ELF-1 (cell line): Measurements from ENCODE around the gene SAMSN1.

Source experiments
- DNase-seq: peaks from one replicate; pipeline ENCODE4 v3.0.0-alpha.2; 2016; ENCODE audit warnings: low read depth, low spot score

The SAMSN1 gene

DNA sequence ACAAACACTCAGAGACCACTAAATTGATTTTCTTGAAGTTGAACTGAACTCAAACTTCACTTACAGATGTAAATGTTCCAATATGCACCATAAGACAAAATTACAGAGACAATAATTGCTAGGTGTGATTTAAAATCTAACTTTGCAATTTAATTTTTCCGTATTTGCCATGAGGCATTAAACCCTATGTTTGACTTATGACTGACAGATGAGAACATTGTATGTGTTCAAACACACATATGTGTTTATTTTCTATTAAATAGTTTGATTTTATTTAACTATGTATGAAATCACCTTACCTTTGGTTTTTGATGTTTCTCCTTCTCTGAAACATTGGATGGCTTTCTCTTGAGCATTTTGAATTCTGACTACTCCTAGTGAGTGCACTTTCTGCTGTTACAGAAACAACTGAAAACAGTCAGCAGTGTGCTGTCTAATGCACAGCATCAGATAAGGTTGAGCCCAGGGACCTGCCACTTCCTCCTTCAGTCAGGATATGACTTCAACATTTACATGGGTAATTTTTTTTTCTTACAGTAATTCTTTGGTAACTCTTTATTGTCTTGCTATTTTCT lies at the start of gene SAMSN1:
TSS of gene SAMSN1 (minus strand) at position 410 of the 575 bp plus-strand sequence. CDS start at position 356, 54 bp downstream.
- no peak for DNase-seq

DNA sequence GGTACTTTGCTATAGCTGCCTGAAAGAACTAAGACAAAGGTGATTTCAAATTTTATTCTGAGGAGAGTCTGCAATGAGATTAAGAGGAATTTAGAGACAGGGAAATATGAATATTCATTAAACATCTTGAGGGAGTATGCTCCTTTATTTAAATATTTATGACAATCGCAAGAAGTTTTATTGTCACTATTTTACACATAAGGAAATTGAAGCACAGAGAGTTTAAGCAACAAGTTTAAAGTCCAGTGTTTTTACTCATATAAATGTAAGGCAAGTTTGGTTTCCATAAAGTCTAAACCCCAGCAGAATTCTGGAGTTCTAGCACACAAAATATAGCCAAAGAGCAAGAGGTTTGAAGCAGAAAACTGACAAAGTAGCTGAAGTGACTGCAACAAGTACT lies 49.3 kb upstream of the SAMSN1 start:
- no peak for DNase-seq

DNA sequence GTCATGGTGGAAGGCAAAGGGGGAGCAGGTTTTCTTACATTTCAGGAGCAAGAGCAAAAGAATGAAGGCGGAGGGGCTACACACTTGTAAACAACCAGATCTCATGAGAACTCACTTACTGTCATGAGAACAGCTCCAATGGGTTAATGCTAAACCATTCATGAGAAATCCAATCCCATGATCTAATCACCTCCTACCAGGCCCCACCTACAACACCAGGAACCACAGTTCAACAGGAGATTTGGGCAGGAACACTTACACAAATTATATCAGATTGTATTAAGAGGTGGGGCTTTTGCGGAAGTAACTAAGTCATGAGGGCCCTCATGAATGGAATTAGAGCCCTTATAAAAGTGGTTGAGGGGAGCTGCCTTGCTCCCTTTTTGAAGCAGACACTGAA lies 48.9 kb upstream of the SAMSN1 start:
- no peak for DNase-seq

DNA sequence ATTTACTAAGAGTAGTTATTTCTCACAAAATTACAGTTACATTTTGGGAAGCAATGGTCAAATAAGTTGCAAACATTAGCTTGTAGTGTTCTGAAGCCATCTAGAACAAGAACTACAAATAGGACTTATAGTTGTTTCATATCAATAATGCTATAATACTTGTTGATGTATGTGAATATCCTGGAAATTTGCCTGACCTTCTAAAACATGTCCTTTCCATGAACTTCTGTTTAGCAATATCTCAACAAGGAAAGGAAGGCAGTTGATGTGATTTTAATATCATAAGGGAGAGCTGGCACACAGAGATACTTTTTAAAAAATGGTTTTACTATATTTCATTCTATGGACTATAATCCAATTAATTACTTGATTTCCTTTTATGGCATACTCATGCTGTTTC lies 47.1 kb upstream of the SAMSN1 start:
- DNase-seq, result no peak

DNA sequence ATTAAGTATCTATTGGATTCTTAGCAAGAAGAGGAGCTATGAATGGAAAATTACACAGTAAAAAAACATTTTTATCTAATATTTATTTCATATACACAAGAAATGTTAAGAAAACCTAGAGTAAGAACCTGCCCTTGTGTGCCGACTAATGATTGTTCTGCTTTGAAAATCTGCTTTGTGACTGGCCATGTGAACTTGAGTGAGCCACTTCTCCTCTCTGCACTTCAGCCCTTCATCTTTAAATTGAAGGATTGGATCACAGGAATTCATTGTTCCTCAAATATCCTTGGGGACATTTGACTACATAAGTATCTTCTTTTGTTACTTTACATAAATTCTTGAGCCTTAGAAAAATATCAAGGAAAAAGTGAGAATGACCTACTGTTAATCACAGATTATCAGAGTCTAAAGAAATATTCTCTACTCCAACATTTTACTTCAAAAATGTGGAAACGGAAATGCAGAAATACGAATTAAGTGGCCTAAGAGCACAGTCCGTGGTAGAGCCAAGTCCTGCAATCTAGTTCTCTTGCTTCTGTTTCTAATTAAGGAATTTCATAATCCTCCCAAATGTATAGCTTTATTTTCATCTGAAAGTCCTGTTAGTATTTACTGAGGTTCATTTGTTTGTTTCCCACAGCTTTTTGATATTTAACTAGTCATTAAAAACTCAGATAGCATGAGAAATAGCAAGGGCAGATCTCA lies 46.3 kb upstream of the SAMSN1 start:
- DNase-seq, result no peak

DNA sequence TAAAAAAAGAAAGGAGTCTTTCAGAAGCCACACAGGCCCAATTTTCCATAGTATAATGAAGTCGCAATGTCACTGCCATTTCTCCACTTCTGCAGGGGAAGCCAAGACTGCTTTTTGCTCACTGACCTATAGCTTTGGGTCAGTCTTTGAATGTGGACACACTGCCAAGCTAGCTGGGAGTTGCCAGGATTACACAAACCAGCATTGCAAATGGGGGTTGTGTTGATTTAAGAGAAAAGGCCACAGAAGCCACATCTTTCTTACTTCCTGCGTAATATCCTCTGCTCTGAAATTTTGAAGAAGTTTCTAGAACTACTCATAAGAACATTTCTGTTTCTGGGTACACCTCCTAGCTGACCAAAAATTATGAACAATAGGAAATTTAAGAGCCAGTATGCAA lies 45.8 kb upstream of the SAMSN1 start:
- no peak for DNase-seq

DNA sequence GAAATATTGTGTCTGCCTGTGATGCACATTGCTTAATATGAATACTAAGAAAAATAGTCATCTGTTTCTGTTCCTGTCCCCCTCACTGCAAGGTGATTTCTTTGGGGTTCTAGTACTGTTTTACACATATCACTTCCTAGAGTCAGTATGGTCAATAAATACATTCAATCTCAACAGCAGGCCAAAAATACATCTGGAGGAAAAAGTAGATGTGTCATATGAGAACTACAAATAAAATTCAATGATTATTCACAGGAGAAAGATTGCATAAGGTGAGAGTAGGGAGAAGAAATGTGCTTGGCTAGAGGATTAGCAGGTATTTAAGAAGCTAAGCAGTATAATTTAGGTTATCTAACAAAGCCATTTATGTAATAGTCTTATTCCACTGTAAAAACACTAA lies 45.3 kb upstream of the SAMSN1 start:
- DNase-seq, result no peak

DNA sequence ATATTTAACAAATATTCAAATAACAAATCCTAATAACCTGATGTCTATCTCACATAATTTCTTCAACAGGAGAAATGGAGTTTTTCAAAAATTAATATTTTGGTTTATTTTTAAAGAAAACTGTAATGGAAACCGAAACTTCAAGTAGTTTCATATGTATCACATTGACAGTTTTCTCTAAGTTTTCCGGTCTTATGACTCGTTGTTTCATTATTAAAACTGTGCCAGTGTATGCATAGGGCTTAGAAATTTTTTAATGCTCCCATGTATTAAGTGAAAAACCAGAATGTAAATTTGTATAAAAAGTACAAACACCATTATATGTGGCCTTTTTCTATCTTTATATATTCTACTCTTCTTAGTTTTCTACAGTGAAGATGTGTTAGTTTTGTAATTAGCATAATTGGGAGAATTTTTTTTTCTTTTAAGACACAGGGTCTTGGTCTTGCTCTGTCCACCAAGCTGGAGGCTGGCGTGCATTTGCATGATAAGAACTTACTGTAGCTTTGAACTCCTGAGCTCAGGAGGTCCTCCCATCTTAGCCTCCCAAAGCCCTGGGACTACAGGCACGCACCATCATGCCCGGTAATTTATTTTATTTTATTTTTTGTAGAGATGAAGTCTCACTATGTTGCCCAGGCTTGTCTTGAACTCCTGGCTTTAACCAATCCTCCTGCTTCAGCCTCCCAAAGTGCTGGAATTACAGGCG lies 43.9 kb upstream of the SAMSN1 start:
- no peak for DNase-seq

DNA sequence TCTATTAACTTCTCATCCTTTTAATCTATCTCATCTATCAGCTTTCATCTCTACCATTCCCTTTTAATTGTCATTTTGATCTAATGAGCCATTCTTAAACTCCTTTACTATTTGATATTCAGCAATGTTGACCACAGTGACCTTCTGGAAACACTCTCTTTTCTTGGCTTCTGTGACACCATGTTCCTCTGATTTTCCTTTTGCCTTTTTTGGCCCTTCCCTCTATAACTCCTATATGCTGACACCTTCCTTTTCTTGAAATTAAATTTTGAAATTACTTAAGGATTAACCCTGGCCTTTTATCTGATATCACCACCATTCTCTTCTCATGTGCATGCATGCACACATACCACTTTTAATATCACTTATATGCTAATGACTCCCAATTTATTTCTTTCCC lies 41.2 kb upstream of the SAMSN1 start:
- no peak for DNase-seq

DNA sequence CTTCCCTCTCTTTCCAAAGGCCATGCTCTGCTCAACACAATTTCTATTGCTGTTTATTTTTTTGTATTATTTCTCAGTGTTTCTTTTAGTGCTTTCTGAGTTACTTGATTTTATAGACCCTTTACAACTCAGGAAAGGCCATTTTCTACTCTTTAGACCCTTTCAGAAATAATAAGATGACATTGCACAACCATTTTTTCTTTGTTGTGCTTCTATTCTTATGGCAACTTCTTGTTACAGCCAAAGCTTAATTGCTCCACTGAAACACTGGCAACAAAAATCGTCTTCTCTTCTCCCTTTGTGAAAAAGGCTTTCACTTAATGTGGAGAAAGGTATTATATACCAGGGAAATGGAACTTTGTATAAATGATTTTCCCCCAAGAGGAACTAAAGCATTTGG lies 39.0 kb upstream of the SAMSN1 start:
- no peak for DNase-seq

DNA sequence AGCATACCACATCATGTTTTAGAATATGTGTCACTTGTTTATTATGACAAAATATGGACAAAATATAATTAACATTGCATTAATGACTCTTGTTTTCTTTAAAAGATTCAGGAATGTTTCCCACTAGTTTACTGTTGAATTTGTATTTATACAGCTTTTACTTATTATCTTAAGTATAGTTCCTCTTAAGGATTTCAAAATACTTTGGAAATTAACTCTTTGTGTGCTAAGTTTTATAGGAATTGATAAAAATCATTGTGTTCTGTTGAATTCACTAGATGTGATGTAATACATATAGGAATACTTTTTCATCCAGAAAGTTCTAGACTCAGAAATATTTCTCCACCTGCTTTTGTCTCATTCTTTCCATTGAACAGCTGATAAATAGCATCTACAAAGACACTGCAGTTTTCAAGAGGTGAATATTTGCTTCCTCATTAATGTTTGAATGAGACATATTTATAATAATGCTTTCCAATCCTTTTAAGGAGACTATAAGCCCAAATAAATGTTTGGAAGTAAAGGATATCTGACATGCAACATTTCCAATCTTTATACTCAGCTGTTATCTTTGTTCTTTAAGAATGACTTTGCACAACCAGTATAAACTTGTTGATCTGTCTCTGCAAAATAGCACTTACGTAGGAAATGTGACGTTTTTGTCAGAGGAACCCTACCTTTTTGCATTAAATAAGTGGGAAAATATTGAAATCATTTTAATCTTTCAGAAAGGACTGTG lies 38.4 kb upstream of the SAMSN1 start:
- DNase-seq, result no peak

DNA sequence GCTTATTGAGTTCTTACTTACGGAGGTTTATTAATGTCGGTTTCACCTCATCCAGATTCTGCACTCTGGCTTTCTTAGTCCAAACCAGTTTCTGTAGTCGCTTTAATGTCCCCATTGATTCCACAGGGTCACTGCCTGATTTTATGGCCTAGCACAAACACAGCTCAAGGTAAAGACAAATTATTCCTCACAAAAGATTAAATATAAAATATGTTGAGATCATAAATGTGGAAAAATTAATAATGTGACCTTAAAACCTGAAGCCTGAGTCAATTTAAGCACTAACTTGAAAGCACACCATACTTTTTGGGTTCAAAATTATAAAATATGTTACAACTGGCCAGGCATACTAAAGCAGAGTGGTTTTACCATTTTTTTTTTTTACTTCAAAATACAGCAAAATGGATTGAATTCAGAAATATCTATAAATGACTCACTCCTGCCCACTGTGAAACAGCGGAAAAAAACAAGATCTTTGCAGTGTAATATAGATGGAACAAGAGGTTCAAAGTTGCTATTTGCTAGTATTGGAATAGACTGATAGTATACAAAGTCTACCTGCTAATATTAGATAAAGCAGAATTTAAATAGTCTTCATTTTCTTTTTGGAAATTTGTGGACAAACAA lies 37.6 kb upstream of the SAMSN1 start:
- no peak for DNase-seq

DNA sequence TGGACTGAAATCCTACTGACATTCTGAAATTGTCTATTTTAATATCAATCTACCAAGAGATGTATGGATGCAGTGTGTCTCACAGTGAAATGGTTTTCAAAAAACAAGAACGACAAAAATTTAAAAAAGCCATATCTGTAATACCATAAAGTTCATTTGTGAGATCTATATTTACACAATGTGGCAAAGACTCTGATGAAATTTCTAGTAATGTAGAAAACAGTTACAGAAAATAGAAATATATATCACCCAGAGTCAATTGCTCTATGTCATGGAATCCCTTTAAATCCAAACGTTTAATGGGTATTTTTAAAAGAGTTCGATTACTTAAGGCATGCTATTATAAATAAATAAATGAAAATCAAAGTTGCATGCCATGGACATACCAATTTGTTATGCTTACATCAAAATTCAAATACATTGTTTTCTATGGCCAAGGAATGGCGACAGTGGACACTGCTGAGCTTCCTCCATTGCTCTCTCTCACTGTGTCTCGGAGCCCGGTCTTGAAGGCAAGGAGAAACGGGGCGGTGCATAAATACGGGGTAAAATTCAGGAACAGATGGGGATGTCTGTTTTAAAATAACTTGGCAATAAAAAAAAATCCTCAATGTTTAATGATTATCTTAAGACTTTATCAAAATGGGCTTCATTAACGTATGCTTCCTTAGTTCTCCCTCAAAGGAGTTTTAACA lies 37.0 kb upstream of the SAMSN1 start:
- no peak for DNase-seq

DNA sequence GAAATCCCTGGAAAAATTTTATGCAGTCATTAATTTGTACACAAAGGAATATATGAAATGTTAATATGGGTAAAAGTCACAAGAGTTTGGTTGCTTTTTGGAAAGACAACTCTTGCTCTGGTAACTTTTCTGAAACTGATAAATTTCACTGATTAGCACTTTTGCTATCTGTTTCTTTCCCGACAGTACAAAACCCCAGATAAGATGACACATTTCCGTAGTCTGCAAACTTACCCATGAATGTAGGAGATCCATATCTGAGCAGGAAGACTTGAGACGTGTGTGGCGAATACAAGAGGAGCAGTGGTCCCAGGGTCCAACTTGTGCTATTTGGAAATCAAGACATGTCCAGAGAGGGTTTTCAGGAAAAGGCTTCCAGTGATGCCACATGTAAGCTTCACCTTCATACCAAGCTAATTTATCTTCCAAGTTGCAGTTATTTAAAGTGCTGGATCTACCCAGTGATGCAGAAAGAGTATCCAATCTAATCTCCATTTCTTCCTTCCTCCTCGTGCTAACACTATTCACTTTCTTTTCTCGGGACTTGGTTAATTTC lies 35.9 kb upstream of the SAMSN1 start:
- no peak for DNase-seq

DNA sequence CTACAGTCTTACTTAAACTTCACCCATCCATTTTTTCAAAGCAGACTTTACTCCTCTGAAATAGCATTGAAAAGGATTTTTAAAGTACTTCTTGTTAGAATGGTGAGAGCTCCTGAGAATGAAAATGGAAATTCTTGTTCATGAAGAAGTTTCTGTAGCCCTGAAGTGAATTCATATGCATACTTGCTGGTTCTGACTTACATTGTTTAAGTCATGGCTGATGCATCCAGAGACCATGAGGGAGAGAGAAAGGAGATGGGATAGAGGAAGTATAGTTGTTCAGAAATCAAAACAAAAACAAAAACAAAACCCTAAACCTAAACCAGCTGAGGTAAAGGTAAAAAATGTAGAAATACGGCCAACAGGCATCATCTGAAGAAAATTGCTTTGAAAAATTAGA lies 27.1 kb upstream of the SAMSN1 start:
- DNase-seq, result no peak

DNA sequence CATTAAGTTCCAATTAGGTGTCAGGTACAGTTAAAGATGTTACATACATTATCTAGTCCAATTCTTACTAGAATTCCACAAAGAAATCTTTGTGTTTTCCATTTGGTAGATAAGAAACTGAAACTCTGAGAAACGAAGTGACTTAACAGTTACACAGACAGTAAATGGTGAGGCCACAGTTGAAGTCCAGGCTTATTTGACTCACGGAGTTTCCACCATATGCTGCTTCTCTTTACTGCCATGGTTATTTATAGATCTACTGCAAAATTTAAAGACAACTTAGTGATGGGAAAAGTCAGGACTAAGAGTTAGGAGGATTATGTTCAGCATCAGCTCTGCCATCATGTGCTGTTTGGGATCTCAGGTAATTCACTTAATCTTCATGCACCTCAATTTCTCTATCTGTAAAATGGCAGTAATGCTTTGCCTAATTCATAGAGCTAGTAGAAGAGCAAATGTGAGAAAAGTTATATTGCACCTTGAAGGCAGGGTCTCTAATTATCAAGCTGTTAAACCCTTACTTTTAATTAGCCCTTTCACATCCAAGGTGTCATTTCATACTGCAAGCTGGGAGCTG lies 26.2 kb upstream of the SAMSN1 start:
- no peak for DNase-seq

DNA sequence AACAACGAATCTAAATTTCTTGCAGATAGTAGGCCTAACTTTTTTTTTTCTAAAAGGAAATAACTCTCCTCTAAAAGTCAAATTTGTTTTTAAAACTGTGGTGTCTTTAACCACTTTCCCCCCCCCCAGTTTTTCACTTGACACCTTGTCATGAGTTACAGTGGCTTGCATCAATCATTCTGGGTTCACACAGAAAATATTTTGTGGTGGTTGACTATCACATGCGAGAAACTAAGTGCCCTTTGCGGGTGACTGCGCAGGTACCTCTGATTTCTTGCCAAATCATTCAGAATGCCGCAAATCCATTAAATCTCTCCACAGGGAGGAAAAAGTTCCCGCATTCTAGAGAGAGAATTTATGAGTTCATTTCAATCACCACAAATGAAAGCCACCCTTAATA lies 23.8 kb upstream of the SAMSN1 start:
- DNase-seq, result no peak

DNA sequence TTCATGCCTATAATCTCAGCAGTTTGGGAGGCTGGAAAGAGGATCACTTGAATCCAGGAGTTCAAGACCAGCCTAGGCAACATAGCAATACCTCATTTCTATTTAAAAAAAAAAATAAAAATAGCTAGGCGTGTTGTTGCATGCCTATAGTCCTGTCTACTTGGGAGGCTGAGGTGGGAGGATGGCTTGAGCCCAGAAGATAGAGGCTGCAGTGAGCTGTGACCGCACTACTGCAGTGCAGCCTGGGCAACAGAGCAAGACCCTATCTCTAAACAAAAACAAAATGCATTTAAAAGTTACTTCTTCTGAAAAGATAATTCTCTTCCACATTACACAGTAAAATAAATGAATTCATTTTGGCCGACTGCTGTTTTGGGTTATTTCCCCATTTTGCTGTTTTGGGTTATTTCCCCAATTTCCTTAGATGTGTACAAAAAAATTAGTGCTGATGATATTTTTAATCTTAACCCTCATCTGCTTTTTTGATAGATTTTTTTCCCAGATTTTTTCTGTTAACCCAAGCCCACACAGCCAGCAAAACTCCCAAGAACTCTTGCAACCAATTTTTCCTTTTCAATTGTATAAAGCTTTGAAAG lies 23.0 kb upstream of the SAMSN1 start:
- DNase-seq, result no peak

DNA sequence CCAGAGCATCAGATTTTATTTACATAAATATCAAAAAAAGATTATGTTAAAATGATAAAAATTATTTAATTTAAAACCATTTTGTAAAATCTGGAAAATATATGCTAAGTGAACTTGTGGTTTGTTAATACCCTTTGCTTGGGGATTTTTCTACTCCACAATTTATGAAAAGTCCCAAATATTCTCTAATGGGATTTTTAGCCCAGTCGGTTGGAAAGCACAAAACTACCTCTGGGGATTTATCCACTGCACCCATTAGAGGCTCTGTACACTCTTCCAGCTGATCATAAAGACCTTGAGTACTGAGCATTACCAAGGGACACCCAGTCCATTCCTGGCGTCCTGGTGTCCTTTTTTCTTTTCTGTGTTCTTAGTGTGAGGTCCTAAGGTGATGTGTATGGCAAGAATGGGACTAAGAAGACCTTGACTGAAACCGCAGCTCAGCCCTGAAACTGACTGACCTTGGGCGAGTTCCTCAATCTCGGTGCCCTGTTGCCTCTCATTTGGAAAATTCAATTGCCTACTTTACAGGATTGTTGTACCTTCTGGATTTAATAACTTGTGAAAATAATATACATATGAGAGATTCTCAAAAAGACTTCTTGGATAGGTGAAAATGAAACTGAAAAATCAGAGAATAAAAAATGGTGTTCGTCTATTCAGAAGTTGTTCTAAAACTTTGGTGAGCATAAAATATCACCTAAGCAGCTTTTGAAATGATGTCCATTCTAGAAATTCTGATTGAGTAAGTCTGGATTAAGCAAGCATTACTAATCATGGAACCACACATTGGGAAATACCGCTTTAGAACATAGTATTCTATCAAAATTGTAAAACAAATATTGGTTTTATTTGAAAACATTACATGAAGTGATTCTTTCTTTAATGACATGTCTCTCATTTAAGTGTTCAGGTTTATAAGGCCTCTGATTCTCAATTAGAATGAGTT lies 21.5 kb upstream of the SAMSN1 start:
- DNase-seq, result no peak
